Stimulated activated CD8-positive, alpha-beta memory T cell treated with anti-CD3 and anti-CD28 coated beads, Interleukin-15, amount 100 ng/mL, for 48 hours (primary cell): Measurements from ENCODE around the gene DMAP1.

Source experiments
- DNase-seq, 2 donors: peaks; one replicate each; pipeline ENCODE4 v3.0.0-alpha.2; 2020; ENCODE audit warnings: low read depth in 2 of 2

DMAP1 gene

DNA sequence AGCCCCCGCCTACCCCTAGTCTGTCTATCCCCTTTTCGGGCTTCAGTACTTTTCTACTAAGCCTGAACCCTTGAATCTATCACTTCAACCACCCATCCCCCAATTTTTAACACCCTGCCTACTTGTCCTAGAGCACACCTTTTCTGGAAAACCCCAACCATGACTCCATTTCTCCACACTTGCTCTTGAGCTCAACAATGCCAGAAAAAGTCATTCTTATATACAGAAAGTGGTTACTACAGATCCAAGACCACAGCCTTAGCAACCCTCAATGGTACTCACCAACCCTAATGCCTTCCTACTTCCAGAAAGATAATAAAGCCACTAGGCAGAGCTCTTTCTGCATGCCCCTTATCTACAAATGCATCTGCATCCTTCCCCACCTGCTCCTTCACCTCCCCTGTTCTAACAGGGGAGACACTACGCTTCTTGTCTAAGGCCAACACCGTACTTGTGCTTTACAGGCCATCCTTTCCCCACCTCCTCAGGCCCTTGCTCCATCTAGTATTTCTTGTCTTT, 41.2 kb downstream of the DMAP1 start:
- no peak for DNase-seq

- DNase-seq = no peak
Observed at GRCh38 chr1:44256762-44257554, 43.7 kb downstream of the DMAP1 start.

- no peak for DNase-seq
Observed at GRCh38 chr1:44259090-44259489, 45.8 kb downstream of the DMAP1 start.

GRCh38 chr1:44260792-44261170, 47.5 kb downstream of the DMAP1 start:
- DNase-seq = no peak

DNA sequence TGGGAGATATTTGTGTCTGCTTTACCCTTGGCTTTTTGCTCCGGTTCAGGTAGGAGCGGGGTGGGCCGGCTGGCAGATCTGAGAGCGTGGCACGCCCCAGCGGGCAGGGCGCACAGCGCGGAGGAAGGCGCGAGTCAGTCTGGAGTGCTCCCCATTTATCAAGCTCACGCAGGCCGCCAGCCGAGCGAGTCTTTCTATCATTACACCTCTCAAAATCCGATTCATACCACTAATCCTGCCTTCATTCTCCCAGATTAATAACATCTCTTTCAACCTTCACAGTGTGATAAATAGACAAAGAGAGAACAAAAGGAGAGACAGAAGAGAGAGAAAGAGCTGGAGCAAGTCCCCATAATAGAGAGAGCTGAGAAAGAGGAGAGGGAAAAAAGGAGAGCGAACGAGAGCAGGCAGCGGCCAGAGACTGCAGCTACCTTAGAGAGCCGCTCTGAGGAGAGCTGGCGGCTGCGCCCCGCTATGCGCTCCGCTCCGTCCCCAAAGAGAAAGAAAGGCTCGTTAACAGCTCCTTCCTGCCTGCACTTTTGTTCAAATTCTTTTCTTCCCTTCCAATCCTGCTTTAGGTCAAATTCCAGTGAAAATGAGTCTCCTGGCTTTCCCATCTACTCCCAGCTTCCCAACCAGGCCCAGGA, 48.0 kb downstream of the DMAP1 start:
- no peak for DNase-seq

DNA sequence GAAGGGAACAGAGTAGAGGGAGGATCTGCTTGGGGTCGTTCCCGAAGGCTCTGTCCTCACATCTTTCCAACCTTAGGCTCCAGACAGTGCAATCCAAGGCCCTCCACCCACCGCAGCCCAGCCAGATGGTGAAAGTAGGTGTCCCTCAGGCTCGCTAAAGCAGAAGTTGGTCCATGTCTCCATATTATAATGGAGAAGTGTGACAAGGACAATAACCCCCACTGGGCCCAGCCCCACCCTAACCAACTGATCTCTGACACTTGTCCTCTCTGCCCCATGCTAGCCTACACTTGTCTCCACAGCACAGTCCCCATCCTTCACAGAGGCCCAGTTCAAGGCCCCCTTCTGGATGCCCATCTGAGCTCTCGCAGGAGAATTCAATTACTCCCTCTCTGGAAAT, 48.7 kb downstream of the DMAP1 start:
- DNase-seq = no peak

GRCh38 chr1:44262414-44262813, 49.1 kb downstream of the DMAP1 start:
- no peak for DNase-seq

DNA sequence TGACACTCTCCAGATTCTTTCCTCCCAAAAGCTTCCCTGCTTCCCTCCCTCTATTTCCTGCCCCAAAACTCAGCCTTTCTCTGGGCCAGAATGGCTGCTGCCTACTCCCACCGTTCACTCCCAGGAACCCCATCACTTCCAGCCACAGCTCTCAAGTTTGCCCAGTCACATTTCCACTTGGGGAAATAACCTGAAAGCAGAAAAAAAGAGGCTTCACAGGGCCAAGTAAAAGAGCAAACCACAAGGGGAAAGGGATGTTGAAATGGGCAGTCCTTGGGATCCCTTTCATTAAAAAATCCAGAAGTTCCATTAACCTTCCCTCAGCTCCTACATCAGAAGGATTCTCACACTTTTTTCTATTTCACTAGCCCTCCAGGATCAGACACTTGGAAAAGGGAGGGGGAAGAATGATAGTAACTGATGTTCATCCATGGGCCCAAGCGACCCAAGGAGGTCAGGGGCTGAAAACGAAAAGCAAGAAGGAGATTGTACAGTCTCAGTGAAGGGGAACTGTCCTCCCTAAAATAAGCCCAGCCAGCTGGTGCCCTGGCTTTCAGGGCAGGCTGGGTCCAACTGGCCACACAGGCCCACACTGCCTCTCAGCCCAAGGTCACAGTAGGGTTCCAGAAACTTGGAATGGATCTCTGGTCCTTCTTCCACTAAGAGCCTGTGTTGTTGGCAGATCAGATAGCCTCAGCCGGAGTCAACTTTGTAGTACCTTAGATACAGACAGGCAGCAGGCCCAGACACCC, 49.7 kb downstream of the DMAP1 start:
- no peak for DNase-seq

DNA sequence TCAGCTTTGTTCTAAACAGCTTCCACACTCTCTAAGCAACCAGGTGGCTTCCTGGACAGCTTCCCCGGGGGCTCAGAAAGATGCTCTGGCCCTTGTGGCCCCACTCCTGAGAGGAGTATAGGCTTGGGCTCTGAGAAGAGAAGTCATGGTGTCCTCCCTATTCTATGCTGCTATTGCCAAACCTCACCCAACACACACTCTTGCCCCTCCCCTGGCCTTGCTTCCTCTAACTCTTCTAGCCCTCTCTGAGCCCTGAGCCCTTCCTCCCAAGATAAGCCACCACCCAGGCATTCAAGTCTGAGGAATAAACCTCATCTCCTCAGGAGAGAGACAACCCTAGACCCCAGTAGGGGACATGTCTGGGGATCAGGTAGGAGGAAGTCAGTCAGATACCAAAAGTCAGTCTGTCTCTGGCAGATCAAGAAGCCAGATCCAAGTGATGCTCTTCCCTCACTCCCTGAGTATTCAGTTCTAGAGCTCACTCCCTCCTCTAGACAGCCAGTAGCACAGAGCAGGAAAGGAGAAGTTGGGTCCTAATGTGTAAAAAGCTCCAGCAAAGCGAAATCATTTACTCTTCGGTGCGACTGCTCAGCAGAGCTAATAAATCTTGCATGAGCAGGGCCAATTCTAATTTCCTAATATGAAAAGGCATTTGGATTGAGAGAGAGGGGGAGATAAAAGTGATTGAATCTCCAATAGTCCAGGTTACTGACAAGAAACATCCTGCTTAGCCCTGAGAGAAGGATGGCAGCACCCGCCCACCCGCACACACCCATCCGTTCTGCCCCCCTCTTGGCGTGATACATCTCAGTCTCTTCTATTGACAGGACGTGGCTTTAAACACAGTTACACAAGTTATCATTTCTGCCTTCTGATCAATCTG, 50.5 kb downstream of the DMAP1 start:
- no peak for DNase-seq

DNA sequence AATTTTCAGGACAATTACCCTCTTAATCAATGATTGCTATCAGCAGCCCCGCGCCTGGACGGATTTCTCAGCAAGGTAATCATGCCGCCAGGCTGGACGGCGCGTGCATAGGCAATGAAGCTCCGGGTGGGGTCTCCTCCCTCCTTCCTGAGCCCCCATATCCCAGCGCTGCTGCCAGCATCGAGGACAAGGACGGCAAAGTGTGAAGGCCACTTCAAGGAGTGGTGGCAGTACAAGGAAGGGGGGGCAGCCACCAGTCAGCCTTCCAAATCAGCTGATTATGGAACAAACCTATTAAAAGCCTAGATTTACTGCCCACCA, 51.1 kb downstream of the DMAP1 start:
- DNase-seq = no peak

DNA sequence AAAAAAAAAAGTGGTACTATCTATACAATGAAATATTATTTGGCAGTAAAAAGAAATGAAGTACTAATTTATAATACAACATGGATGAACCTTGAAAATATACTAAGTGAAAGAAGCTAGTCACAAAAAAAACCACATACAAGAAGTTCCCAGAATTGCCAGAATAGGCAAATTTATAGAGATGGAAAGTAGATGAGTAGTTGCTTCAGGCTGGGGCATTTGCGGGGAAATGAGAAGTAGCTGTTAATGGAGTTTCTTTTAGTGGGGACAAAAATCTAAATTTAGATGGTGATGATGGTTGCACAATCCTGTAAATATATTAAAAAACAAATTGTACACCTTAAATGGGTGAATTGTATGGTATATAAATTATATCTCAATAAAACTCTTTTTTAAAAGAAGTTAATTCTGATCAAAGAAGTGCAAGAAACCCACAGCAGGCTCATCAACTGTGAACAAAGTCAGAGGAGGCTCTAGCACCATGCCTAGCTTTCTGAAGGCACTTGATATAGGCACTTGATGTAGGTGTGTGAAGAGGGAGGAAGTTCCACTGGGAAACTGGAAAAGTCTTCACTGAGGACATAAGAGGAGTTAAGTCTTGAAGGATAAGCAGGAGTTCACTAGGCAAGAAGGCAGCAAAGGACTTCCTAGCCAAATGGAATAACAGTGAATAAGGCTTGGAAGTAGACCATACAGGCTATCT, 52.5 kb downstream of the DMAP1 start:
- no peak for DNase-seq

GRCh38 chr1:44266400-44267344, 53.4 kb downstream of the DMAP1 start:
- DNase-seq = no peak

GRCh38 chr1:44267438-44267837, 54.2 kb downstream of the DMAP1 start:
- no peak for DNase-seq

GRCh38 chr1:44268054-44268453, 54.8 kb downstream of the DMAP1 start:
- DNase-seq = no peak
